Measurements from ENCODE around the gene CFAP74. TPM values are rescaled to one million over a fixed set of nuclear protein-coding genes. Genes with fewer than 3 reads are reported as not detected.

CFAP74 gene
- total and polyA plus RNA-seq, 9 of the 15 experiments (the other 6 are each of a cell fraction or from before 2014, with no cell fraction given), result 0.03 to 0.15 (median 0.05) TPM; not detected in 6

- no peak for TF ChIP-seq ZNF280A (IDR thresholded peaks at IDR 0.05; ENCODE audit: low read depth, partially characterized antibody)
These were observed 23.0 kb downstream of the CFAP74 start (continued) for GRCh38 chr1:1980467-1981141.

- in situ Hi-C loops (cut with MboI), result no loop called here
- Histone ChIP-seq H3K36me3 (ENCODE audit: control insufficient read depth, insufficient read depth, low read length) (no peaks in the 10 kb centered on the region), H3K4me3 (no peak overlapping the region), H3K9me1 (ENCODE audit: control insufficient read depth, insufficient read depth, low read length) (no peaks in the 10 kb centered on the region), H3K27me3 (ENCODE audit: control insufficient read depth in 2 of 2, insufficient read depth in 2 of 2, low read length in 2 of 2) (peaks cover 26 to 47% of the 10 kb centered on the region in 2 experiments), H3K4me2 (ENCODE audit: insufficient read depth, low read length) (no peak overlapping the region), H3K27ac (ENCODE audit: extremely low read depth, low read depth, low read length) (no peak overlapping the region), H3K79me2 (ENCODE audit: control insufficient read depth, insufficient read depth, low read length) (no peaks in the 10 kb centered on the region), H2AFZ (ENCODE audit: low read depth, low read length) (no peak overlapping the region), H3K9ac (ENCODE audit: insufficient read depth in 1 of 2, low read depth in 2 of 2, low read length in 2 of 2) (no peak overlapping the region), H3K4me1 (replicated peaks in 1 of 2; ENCODE audit: control insufficient read depth in 2 of 2, insufficient read depth in 2 of 2, low read length in 2 of 2) (peaks cover 0 to 26% of the 10 kb centered on the region in 2 experiments; a peak in 2 of 5 replicates), H4K20me1 (replicated peaks; ENCODE audit: control insufficient read depth, insufficient read depth, low read length) (no peaks in the 10 kb centered on the region), H3K9me3 (replicated peaks; ENCODE audit: control insufficient read depth, insufficient read depth, low read depth, low read length) (peaks cover 3% of the 10 kb centered on the region; the same call in 1 of the 2 replicates)
- FAIRE-seq (no peak), DNase-seq (ENCODE audit: extremely low read depth in 1 of 4, low spot score in 3 of 4) (no peak), ATAC-seq (no peak)
- intact Hi-C loops (cut with micrococcal nuclease), result no loop called here
- no TSS peak for BruUV-seq (replicated peaks)
- CTCF ChIA-PET (ENCODE audit: low intra/inter-chr PET ratio), result no interaction called here
- POLR2A ChIA-PET, result interaction anchor here (0.6 kb wide), 1 partner anchor 406 kb away, joined by 4 read pairs; no protein-coding TSS in a partner anchor
- WGBS (ENCODE audit: insufficient coverage, low coverage, missing lambda C conversion rate), result 60% methylated on average over 48 of the region's 61 CpGs
- TF ChIP-seq ARID2 (IDR thresholded peaks at IDR 0.05) (no peak), EP300 (IDR thresholded peaks at IDR 0.05; ENCODE audit: low read length) (no peak), HIVEP1 (CRISPR knock-in tag; IDR thresholded peaks at IDR 0.05) (no peak), BDP1 (IDR thresholded peaks at IDR 0.05; ENCODE audit: insufficient read depth, insufficient read length) (no peak), IRF2 (CRISPR knock-in tag; IDR thresholded peaks at IDR 0.05) (no peak), COPS2 (conservative IDR thresholded peaks at IDR 0.05) (no peak), POLR2B (IDR thresholded peaks at IDR 0.05; ENCODE audit: low read depth, partially characterized antibody) (no peak), RBFOX2 (IDR thresholded peaks at IDR 0.05; ENCODE audit: low read depth, low read length) (no peak), PREB (CRISPR knock-in tag; IDR thresholded peaks at IDR 0.05) (no peak), ZNF175 (CRISPR knock-in tag; IDR thresholded peaks at IDR 0.05; ENCODE audit: low read depth) (no peak), MLX (CRISPR knock-in tag; conservative IDR thresholded peaks at IDR 0.05) (no peak), HES1 (IDR thresholded peaks at IDR 0.05; ENCODE audit: low read depth) (no peak), ZC3H4 (CRISPR knock-in tag; IDR thresholded peaks at IDR 0.05; ENCODE audit: borderline replicate concordance) (no peak), BHLHE40 (IDR thresholded peaks at IDR 0.05; ENCODE audit: low read length) (peak; percentile 32; the same call in 1 of the 2 replicates)
These were observed 24.0 kb downstream of the CFAP74 start for GRCh38 chr1:1979482-1980165.
